Fibroblast of lung (primary cell): ENCODE data around the gene MBOAT2. TPM values are rescaled to one million over a fixed set of nuclear protein-coding genes. Genes with fewer than 3 reads are reported as not detected.
A peak's percentile ranks its signal among the peaks of the same experiment; 100 is the strongest.
"Not testable (repeated sequence)": the region's sequence is repeated elsewhere in the genome, so short reads cannot be mapped to it uniquely, and the experiment has no call there.

Experiments
- DNase-seq, 2 donors: peaks; one replicate each; pipeline versions ENCODE4 v3.0.0 to v3.0.0-alpha.2; 2010; ENCODE audit warnings: low read depth in 2 of 2
- H2AFZ ChIP-seq: 2 replicates; pipeline ENCODE4 v1.5.1; 2012; ENCODE audit warnings: low read length, control low read depth, inconsistent platforms
- H3K27ac ChIP-seq: 2 replicates; pipeline ENCODE4 v1.5.1; 2011; ENCODE audit warnings: low read length, control low read depth; ENCODE audit not compliant: insufficient read depth
- H3K27me3 ChIP-seq: 2 replicates; pipeline ENCODE4 v1.5.1; 2011; ENCODE audit warnings: mild to moderate bottlenecking, low read length; ENCODE audit not compliant: control insufficient read depth, insufficient read depth
- H3K36me3 ChIP-seq: 2 replicates; pipeline ENCODE4 v1.5.1; 2011; ENCODE audit warnings: low read length; ENCODE audit not compliant: control insufficient read depth, insufficient read depth
- H3K4me1 ChIP-seq: 2 replicates; pipeline ENCODE4 v1.5.1; 2011; ENCODE audit warnings: low read length; ENCODE audit not compliant: control insufficient read depth, insufficient read depth; ENCODE audit errors: extremely low read depth
- H3K4me2 ChIP-seq: 2 replicates; pipeline ENCODE4 v1.5.1; 2011; ENCODE audit warnings: low read length, control low read depth; ENCODE audit not compliant: insufficient read depth; ENCODE audit errors: extremely low read depth
- H3K4me3 ChIP-seq, 4 experiments: fragments of 200-600 bp in 1 of 4; sonication (generic) in 1 of 4; replicated peaks in 1 of 4; 2 replicates each; pipeline ENCODE4 v1.5.1; 2011 to 2016; ENCODE audit warnings: low read length in 4 of 4, low read depth in 3 of 4, mild to moderate bottlenecking in 3 of 4, control low read depth in 2 of 4, inconsistent platforms in 1 of 4, mixed read lengths in 1 of 4; ENCODE audit not compliant: insufficient read depth in 1 of 4; ENCODE audit errors: control extremely low read depth in 1 of 4
- H3K79me2 ChIP-seq: 2 replicates; pipeline ENCODE4 v1.5.1; 2012; ENCODE audit warnings: mild to moderate bottlenecking, low read length, inconsistent platforms; ENCODE audit not compliant: control insufficient read depth, insufficient read depth
- H3K9ac ChIP-seq: 2 replicates; pipeline ENCODE4 v1.5.1; 2011; ENCODE audit warnings: mild to moderate bottlenecking, low read length, control low read depth; ENCODE audit not compliant: insufficient read depth
- H3K9me3 ChIP-seq: 2 replicates; pipeline ENCODE4 v1.5.1; 2012; ENCODE audit warnings: low read depth, low read length; ENCODE audit not compliant: control insufficient read depth, insufficient read depth
- H4K20me1 ChIP-seq: 2 replicates; pipeline ENCODE4 v1.5.1; 2011; ENCODE audit warnings: low read length; ENCODE audit not compliant: control insufficient read depth, insufficient read depth; ENCODE audit errors: extremely low read depth
- CTCF ChIP-seq, 2 donors: IDR thresholded peaks in 1 of 2; conservative IDR thresholded peaks in 1 of 2; 1 replicate in 1 of 2; 2 replicates in 1 of 2; pipeline ENCODE4 v1.5.1; 2011 to 2012; ENCODE audit warnings: low read length in 2 of 2, control low read depth in 1 of 2, inconsistent platforms in 1 of 2, low read depth in 1 of 2, mild to moderate bottlenecking in 1 of 2
- EZH2 ChIP-seq: IDR thresholded peaks from 2 replicates; pipeline ENCODE4 v1.5.1; 2012; ENCODE audit warnings: low read length, control low read depth, mild to moderate bottlenecking; ENCODE audit errors: missing control alignments
- polyA minus RNA-seq: library from RNA; depleted of rRNA, polyadenylated mRNA; stranded (reverse); fragments of >200 nt; gene quantifications from 2 replicates; pipeline ENCODE4 v1.2.3, GENCODE V29; 2011; ENCODE audit warnings: low replicate concordance
- polyA plus RNA-seq, 2 donors: library from polyadenylated mRNA; depleted of rRNA in 1 of 2; stranded (reverse) in 1 of 2; unstranded in 1 of 2; fragments of >200 nt; gene quantifications; 2 replicates each; pipeline ENCODE4 v1.2.1, GENCODE V29; 2011 to 2012; ENCODE audit warnings: missing spikeins in 1 of 2
- total RNA-seq: library from RNA; depleted of rRNA; stranded (reverse); fragments of >200 nt; gene quantifications from 2 replicates; pipeline ENCODE4 v1.2.1, GENCODE V29; 2014

The MBOAT2 gene
- total RNA-seq (36.0 and 46.4 TPM in 2 replicates), polyA plus RNA-seq (44.8 and 68.3 TPM in 2 replicates), polyA minus RNA-seq (10.5 and 40.1 TPM in 2 replicates)
- polyA plus RNA-seq (2012): 32.3 and 42.0 TPM in 2 replicates

GRCh38 chr2:9003616-9004337 is at the start of gene MBOAT2:
MBOAT2 (minus strand) TSS chr2:9003684; CDS start chr2:9003614, 70 bp downstream.
- H2AFZ ChIP-seq: peak within 1 kb of the TSS; percentile 59
- H3K27ac ChIP-seq: peak within 1 kb of the TSS; percentile 90
- H3K4me2 ChIP-seq: peak within 1 kb of the TSS; percentile 80
- TF ChIP-seq CTCF (conservative IDR thresholded peaks at IDR 0.05 in 1 of 2, IDR thresholded peaks at IDR 0.05 in 1 of 2; ENCODE audit: low read depth in 1 of 2, low read length in 2 of 2) (no peak), EZH2 (no peak)
- H4K20me1 ChIP-seq: no peaks in the 10 kb centered on the region
- H3K27me3 ChIP-seq: no peaks in the 10 kb centered on the region
- peaks cover 32% of the 10 kb centered on the region for H3K79me2 ChIP-seq
- peak within 1 kb of the TSS; percentile 77 to 86 (median 82) for H3K4me3 ChIP-seq
- no peaks in the 10 kb centered on the region for H3K36me3 ChIP-seq
- peak within 1 kb of the TSS; percentile 89 for H3K9ac ChIP-seq
- H3K4me1 ChIP-seq: peaks cover 2% of the 10 kb centered on the region
- DNase-seq: peak; percentile 92
- no peaks in the 10 kb centered on the region for H3K9me3 ChIP-seq

DNA sequence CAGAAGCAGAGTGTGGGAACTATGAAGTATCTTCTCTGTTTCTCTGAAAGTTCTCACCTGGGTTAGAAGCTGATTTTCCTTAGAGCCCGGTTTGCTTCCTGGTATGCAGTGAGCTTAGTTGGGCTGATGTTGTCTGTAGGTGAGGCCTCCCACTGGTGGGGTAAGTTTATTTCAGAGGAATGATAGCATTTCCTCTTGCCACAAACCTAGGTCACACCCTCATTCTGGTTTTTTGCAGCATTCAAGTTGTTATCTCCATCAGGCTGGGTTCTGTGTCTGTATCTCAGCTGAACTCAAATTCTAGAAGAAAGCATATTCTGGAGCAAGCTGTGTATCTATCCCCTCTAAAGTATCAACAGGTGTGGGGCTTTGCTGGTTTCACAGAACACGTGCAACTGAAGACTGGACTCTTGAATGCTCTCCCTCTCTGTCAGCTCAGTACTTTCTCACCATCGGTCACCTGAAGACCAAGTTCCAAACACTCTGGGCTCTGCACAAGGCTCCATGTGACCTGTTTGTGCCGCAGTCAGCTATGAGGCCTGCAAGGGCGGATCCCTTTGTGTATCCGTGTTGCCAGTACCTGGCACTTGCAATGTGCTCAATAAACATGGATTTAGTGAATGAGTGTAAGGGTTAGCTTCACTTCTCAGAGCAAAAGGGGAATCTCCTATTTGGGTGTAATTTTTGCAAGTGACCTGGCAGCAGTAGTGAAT is 49.5 kb upstream of the MBOAT2 start:
- Histone ChIP-seq H3K36me3 (no peaks in the 10 kb centered on the region), H2AFZ (no peak overlapping the region)
- TF ChIP-seq EZH2 (no peak), CTCF (conservative IDR thresholded peaks at IDR 0.05 in 1 of 2, IDR thresholded peaks at IDR 0.05 in 1 of 2; ENCODE audit: low read depth in 1 of 2, low read length in 2 of 2) (no peak)

DNA sequence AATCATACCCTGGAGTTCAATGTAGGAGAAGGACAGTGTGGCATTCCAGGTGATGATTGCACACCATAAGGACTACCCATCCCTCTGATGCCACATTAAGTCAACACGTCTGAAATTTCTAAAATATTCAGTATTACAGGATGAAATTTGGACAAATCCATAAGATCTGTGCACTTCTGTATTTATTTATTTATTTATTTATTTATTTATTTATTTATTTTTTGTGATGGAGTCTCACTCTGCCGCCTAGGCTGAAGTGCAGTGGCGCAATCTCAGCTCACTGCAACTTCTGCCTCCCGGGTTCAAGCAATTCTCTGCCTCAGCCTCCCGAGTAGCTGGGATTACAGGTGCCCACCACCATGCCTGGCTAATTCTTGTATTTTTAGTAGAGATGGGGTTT is 48.0 kb upstream of the MBOAT2 start:
- not testable (repeated sequence) for H3K27me3 ChIP-seq, H3K36me3 ChIP-seq, H4K20me1 ChIP-seq, H2AFZ ChIP-seq, H3K27ac ChIP-seq, H3K9me3 ChIP-seq, H3K4me3 ChIP-seq, H3K9ac ChIP-seq, DNase-seq, H3K4me1 ChIP-seq, H3K79me2 ChIP-seq, H3K4me2 ChIP-seq

More for the DNA sequence above, 49.5 kb upstream of the MBOAT2 start:
- H3K27me3 ChIP-seq: no peaks in the 10 kb centered on the region
- H3K4me1 ChIP-seq: no peaks in the 10 kb centered on the region
- DNase-seq: no peak
- no peaks in the 10 kb centered on the region for H4K20me1 ChIP-seq
- H3K79me2 ChIP-seq: no peaks in the 10 kb centered on the region
- H3K9ac ChIP-seq: no peak overlapping the region
- H3K4me2 ChIP-seq: no peak overlapping the region
- no peaks in the 10 kb centered on the region for H3K9me3 ChIP-seq
- H3K27ac ChIP-seq: no peak overlapping the region
- H3K4me3 ChIP-seq: no peak overlapping the region
